Right cardiac atrium (tissue), 5 donors: ENCODE data around the gene BCAR1. TPM values are rescaled to one million over a fixed set of nuclear protein-coding genes. Genes with fewer than 3 reads are reported as not detected.
A peak's percentile ranks its signal among the peaks of the same experiment; 100 is the strongest.

Source experiments
- ATAC-seq, 2 donors: fragments of 200-7000 bp; cut with Tn5 transposase; one replicate each; pipeline versions ENCODE4 v1.8.0 to v1.9.1; 2020; ENCODE audit warnings: moderate library complexity in 2 of 2, mild to moderate bottlenecking in 1 of 2
- DNase-seq, 3 donors: peaks; one replicate each; pipeline ENCODE4 v3.0.0-alpha.2; 2020
- H3K27ac ChIP-seq: one replicate; pipeline ENCODE4 v1.5.1; 2013; ENCODE audit warnings: mild to moderate bottlenecking, low read length, control low read depth, moderate library complexity
- H3K27me3 ChIP-seq: one replicate; pipeline ENCODE4 v1.6.1; 2013; ENCODE audit not compliant: control insufficient read depth, insufficient read depth
- H3K4me1 ChIP-seq: one replicate; pipeline ENCODE4 v1.6.1; 2013; ENCODE audit warnings: low read length; ENCODE audit not compliant: control insufficient read depth, insufficient read depth
- H3K4me3 ChIP-seq: one replicate; pipeline ENCODE4 v1.5.1; 2013; ENCODE audit warnings: low read length, control low read depth
- H3K9me3 ChIP-seq: one replicate; pipeline ENCODE4 v1.6.1; 2013; ENCODE audit warnings: low read length; ENCODE audit not compliant: control insufficient read depth
- WGBS: extraction: QIAGEN DNeasy Blood & Tissue Kit; methylation state at CpG from one replicate; pipeline ENCODE4 v1.1.7; 2013; 5-methylcytosine and 5-hydroxymethylcytosine counted together
- intact Hi-C, 4 donors: fragments of 100-400 bp; cut with DNase I; formaldehyde crosslinking; loops; one replicate each; pipeline versions ENCODE4 v1.11.0 to v1.14.0; 2022 to 2023
- polyA plus RNA-seq: library from polyadenylated mRNA; stranded (reverse); fragments of 200-250 nt; gene quantifications from one replicate; pipeline ENCODE4 v1.2.3, GENCODE V29; 2013
- total RNA-seq, 4 donors: library from RNA; stranded (reverse); fragmentation: NEBNext Ultra II Directional; extraction: Animal tissue kit (Norgen Biotek cat#: 25700); gene quantifications; one replicate each; pipeline ENCODE4 v1.2.1, GENCODE V29; 2021
- donor health status: healthy with polysubstance abuse.
- donor health status: DM: no; HTN: yes; CAD: no.
- donor health status: DM: no; HTN: no; CAD: no.
- donor health status: DM: no; HTN: yes; CAD: no; lungs with severe emphysema.
- donor health status: DM: yes; HTN: yes; CAD: no.

BCAR1 gene
- total and polyA plus RNA-seq, 5 donors = 53.1 to 68.8 (median 67.9) TPM

- no peaks in the 10 kb centered on the region for H3K9me3 ChIP-seq
- intact Hi-C loops = loop anchor here in 2 of 4 donors (10.0 kb wide), 1 partner anchor 52 kb away; no protein-coding TSS in a partner anchor
- ATAC-seq (no peak), DNase-seq (peak; percentile 26 to 73 (median 65))
- no peak overlapping the region for H3K4me3 ChIP-seq
- peak overlapping the region; percentile 32 for H3K27ac ChIP-seq
- 45% methylated on average over 15 of the region's 15 CpGs for WGBS
- peaks cover 59% of the 10 kb centered on the region for H3K4me1 ChIP-seq
- no peaks in the 10 kb centered on the region for H3K27me3 ChIP-seq
These were observed 1.8 kb upstream of the BCAR1 start for GRCh38 chr16:75252946-75253911.

DNA sequence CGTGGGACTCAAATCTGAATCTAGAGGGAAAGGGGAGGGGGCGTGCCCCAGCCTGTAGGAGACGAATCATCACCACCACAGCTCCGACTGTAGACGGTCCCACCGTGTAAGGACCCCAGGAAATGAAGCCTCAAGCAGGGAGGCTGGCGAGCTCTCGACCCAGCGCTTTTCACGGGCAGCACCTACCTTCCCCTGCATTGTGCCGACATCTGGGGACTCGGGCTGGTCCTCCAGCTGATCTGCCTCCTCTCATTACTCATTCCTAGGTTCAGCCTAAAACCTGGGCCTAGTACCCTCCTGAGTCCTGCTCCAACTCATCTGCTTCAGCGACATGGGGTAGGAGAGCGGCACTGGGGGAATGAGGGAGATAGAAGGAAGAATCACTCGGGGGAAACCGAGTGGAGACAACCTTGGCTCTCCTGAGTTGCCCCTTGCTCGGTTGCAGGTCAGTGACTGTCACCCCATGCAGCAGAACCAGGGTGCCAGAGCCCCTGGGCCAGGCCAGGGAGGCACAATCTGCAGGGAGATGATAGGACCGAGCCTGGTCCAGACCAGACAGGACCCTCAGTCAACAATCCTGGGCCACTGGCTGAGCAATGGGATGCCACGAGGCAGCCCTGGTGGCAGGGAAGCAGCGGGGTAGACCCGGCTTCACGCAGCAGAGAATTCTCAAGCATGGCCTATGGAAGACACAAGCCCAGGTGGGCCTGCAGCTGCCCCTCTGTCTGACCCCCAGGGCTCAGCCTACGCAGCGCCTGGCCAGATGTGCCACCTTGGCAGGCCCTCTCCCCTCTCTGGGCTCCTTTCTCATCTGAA lies 833 bp upstream of the BCAR1 start:
- ATAC-seq (no peak), DNase-seq (peak in 1 of 3 donors; percentile 48)
- intact Hi-C loops = loop anchor here in 2 of 4 donors (10.0 kb wide), 1 partner anchor 53 kb away; no protein-coding TSS in a partner anchor
- no peak overlapping the region for H3K4me3 ChIP-seq
- H3K4me1 ChIP-seq = peaks cover 53% of the 10 kb centered on the region
- H3K27ac ChIP-seq = peak overlapping the region; percentile 81
- no peaks in the 10 kb centered on the region for H3K9me3 ChIP-seq
- no peaks in the 10 kb centered on the region for H3K27me3 ChIP-seq
- 58% methylated on average over 24 of the region's 24 CpGs for WGBS

DNA sequence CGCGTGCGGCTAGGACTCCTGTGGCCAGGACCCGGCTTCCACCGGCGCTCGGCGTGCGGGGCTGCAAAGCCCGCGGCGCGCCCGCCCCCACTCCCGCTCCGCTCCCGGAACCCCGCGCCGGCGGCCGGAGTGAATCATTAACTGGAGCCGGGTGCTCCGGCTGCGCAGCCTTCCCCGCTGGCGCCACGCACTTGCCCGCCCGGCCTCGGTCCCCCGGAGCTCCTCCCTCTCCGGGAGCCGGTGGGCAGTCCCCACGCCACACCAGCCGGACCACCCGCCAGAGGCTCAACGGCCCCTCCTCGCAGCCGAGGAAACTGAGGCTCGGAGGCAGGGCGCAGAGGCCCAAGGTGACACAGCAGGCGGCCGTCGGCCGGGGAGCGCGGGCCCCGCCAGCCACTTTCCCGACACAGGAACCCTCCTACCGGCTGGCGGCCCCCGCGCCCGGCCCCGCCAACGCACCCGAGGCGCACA lies 580 bp downstream of the BCAR1 start:
- Histone ChIP-seq H3K27ac (peak overlapping the region; percentile 83), H3K4me1 (peaks cover 53% of the 10 kb centered on the region), H3K4me3 (peak overlapping the region; percentile 84), H3K27me3 (no peaks in the 10 kb centered on the region), H3K9me3 (no peaks in the 10 kb centered on the region)
- peak; percentile 48 to 72 (median 64) for DNase-seq
- intact Hi-C loops = loop anchor here in 2 of 4 donors (10.0 kb wide), 1 partner anchor 54 kb away; no protein-coding TSS in a partner anchor
- 1% methylated on average over 59 of the region's 59 CpGs for whole genome bisulfite sequencing
- peak; percentile 1 to 4 for ATAC-seq

GRCh38 chr16:75250089-75250808 lies 1.2 kb downstream of the BCAR1 start:
- DNase-seq (peak; percentile 30 to 71 (median 65)), ATAC-seq (peak in 1 of 2 donors; percentile 3)
- intact Hi-C loops = loop anchor here in 2 of 4 donors (10.0 kb wide), 1 partner anchor 55 kb away; no protein-coding TSS in a partner anchor
- H3K4me3 ChIP-seq = peak overlapping the region; percentile 84
- H3K4me1 ChIP-seq = peaks cover 54% of the 10 kb centered on the region
- H3K27ac ChIP-seq = peak overlapping the region; percentile 83
- 5% methylated on average over 29 of the region's 29 CpGs for WGBS
- no peaks in the 10 kb centered on the region for H3K27me3 ChIP-seq
- H3K9me3 ChIP-seq = no peaks in the 10 kb centered on the region

- WGBS = 66% methylated on average over 5 of the region's 5 CpGs
- Histone ChIP-seq H3K9me3 (no peaks in the 10 kb centered on the region), H3K4me1 (peaks cover 55% of the 10 kb centered on the region), H3K4me3 (no peak overlapping the region), H3K27me3 (no peaks in the 10 kb centered on the region), H3K27ac (peak overlapping the region; percentile 62)
- DNase-seq (peak in 1 of 3 donors; percentile 18), ATAC-seq (no peak)
- intact Hi-C loops = no loop called here
These were observed 2.0 kb downstream of the BCAR1 start for GRCh38 chr16:75249441-75249840.

- WGBS = 44% methylated on average over 17 of the region's 17 CpGs
- H3K4me3 ChIP-seq = no peak overlapping the region
- peak overlapping the region; percentile 62 for H3K27ac ChIP-seq
- H3K27me3 ChIP-seq = no peaks in the 10 kb centered on the region
- peak in 2 of 3 donors; percentile 19 to 55 for DNase-seq
- intact Hi-C loops = no loop called here
- H3K4me1 ChIP-seq = peaks cover 54% of the 10 kb centered on the region
- no peak for ATAC-seq
- H3K9me3 ChIP-seq = no peaks in the 10 kb centered on the region
These were observed 2.7 kb downstream of the BCAR1 start for GRCh38 chr16:75248536-75249380.

DNA sequence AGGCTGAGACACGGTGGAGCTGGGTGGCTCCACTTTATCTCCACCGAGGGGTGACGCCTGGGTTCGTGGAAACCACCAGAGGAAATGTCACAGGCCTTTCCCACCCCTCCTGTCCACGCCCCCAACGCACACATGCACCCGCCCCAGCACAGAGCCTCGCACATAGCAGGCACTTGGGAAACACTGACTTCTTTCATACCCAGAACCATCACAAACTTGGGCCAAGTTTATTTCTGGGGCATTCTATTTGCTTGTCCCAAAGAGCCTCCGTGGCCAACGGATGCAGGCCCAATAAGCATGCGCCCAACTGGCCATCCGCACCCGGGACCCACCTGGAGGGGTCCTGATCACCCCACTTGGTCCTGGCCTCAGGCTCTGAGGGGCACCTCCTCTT lies 3.3 kb downstream of the BCAR1 start:
- Histone ChIP-seq H3K9me3 (no peaks in the 10 kb centered on the region), H3K27ac (peak overlapping the region; percentile 14), H3K4me1 (peaks cover 48% of the 10 kb centered on the region), H3K27me3 (no peaks in the 10 kb centered on the region), H3K4me3 (no peak overlapping the region)
- DNase-seq (peak; percentile 65 to 77 (median 73)), ATAC-seq (peak in 1 of 2 donors; percentile 27)
- 36% methylated on average over 13 of the region's 13 CpGs for WGBS
- intact Hi-C loops = no loop called here

DNA sequence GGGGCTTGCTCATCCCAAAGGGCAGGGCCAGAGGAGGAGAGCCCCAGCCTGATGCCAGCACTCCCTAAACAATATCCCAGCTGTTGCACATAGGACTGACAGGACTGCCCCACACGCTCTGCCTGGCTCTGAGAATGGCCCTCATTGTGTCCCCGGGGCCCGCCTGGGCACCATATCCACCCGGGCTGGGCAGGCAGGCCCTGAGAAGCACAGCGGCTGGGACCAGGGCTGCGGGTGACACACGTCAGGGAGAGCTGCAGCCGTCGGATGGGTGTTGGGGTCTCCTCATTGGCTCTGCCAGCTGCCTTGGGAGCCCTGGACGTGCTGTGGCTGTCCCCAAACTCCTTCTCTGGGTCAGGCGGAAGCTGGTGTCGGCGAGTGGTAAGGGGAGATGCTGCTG lies 4.2 kb downstream of the BCAR1 start:
- H3K4me1 ChIP-seq = peaks cover 42% of the 10 kb centered on the region
- intact Hi-C loops = no loop called here
- H3K27ac ChIP-seq = peak overlapping the region; percentile 53
- H3K4me3 ChIP-seq = no peak overlapping the region
- no peak for ATAC-seq
- H3K27me3 ChIP-seq = no peaks in the 10 kb centered on the region
- H3K9me3 ChIP-seq = no peaks in the 10 kb centered on the region
- DNase-seq = peak in 2 of 3 donors; percentile 22 to 63
- 66% methylated on average over 13 of the region's 13 CpGs for WGBS

- Histone ChIP-seq H3K27ac (peak overlapping the region; percentile 53), H3K27me3 (no peaks in the 10 kb centered on the region), H3K9me3 (no peaks in the 10 kb centered on the region), H3K4me1 (peaks cover 38% of the 10 kb centered on the region), H3K4me3 (no peak overlapping the region)
- ATAC-seq (no peak), DNase-seq (peak in 2 of 3 donors; percentile 18 to 60)
- intact Hi-C loops = no loop called here
- WGBS = 73% methylated on average over 12 of the region's 12 CpGs
These were observed 4.8 kb downstream of the BCAR1 start for GRCh38 chr16:75246504-75247205.
